Stimulated activated CD4-positive, alpha-beta T cell treated with anti-CD3 and anti-CD28 coated beads, TNF-alpha, amount 100 ng/mL, for 48 hours (primary cell): ENCODE results near the gene RNF26.

Experiments used
- DNase-seq, 3 donors: peaks; one replicate each; pipeline ENCODE4 v3.0.0-alpha.2; 2020; ENCODE audit warnings: low read depth in 3 of 3

RNF26 gene

GRCh38 chr11:119336744-119337469, 2.6 kb downstream of the RNF26 start:
- DNase-seq = no peak

GRCh38 chr11:119337581-119338317, 3.4 kb downstream of the RNF26 start:
- no peak for DNase-seq

GRCh38 chr11:119338318-119338890, 4.1 kb downstream of the RNF26 start:
- peak in 2 of 3 donors; percentile 61 to 62 for DNase-seq

GRCh38 chr11:119338965-119339588, 4.8 kb downstream of the RNF26 start:
- DNase-seq = no peak

- DNase-seq = no peak
Observed at GRCh38 chr11:119339589-119340334, 5.4 kb downstream of the RNF26 start.

GRCh38 chr11:119340335-119341221, 6.3 kb downstream of the RNF26 start, which contains the start of gene C1QTNF5:
Gene C1QTNF5 (minus strand): TSS chr11:119340883. CDS start chr11:119340397, 486 bp downstream.
- no peak for DNase-seq

- no peak for DNase-seq
Observed at GRCh38 chr11:119341222-119342022, 7.1 kb downstream of the RNF26 start.

GRCh38 chr11:119342023-119342300, 7.6 kb downstream of the RNF26 start:
- DNase-seq = no peak

- no peak for DNase-seq
Observed at GRCh38 chr11:119342362-119343130, 8.2 kb downstream of the RNF26 start.

- no peak for DNase-seq
Observed at GRCh38 chr11:119343726-119344125, 9.4 kb downstream of the RNF26 start.

- no peak for DNase-seq
Observed at GRCh38 chr11:119344291-119345010, 10.1 kb downstream of the RNF26 start.

GRCh38 chr11:119345685-119346084, 11.4 kb downstream of the RNF26 start:
- DNase-seq = no peak

- DNase-seq = no peak
Observed at GRCh38 chr11:119346605-119347004, 12.3 kb downstream of the RNF26 start, which contains the start of gene MFRP. Gene MFRP (minus strand): TSS chr11:119346705. CDS start chr11:119346513, 192 bp downstream.

GRCh38 chr11:119347242-119347641, 12.9 kb downstream of the RNF26 start:
- DNase-seq = no peak

- DNase-seq = no peak
Observed at GRCh38 chr11:119347940-119348605, 13.7 kb downstream of the RNF26 start.

- DNase-seq = no peak
Observed at GRCh38 chr11:119350302-119350701, 16.0 kb downstream of the RNF26 start.

- DNase-seq = no peak
Observed at GRCh38 chr11:119351232-119351631, 16.9 kb downstream of the RNF26 start.

GRCh38 chr11:119352857-119353260, 18.5 kb downstream of the RNF26 start:
- no peak for DNase-seq
